BE2C (cell line): ENCODE measurements around the gene SLC22A12.

Experiments
- DNase-seq: peaks from one replicate; pipeline ENCODE4 v3.0.0-alpha.2; 2020
- H3K27me3 ChIP-seq: fragments of 250-450 bp; sonication (Bioruptor Pico); 2 replicates; pipeline ENCODE4 v1.5.1; 2020; ENCODE audit warnings: mild to moderate bottlenecking
- H3K36me3 ChIP-seq: fragments of 250-450 bp; sonication (Bioruptor Pico); 2 replicates; pipeline ENCODE4 v1.5.1; 2020; ENCODE audit warnings: mild to moderate bottlenecking
- H3K4me1 ChIP-seq: fragments of 250-450 bp; sonication (Bioruptor Pico); 2 replicates; pipeline ENCODE4 v1.5.1; 2020
- H3K4me3 ChIP-seq: 2 replicates; pipeline ENCODE4 v1.5.1; 2011; ENCODE audit warnings: low read depth, low read length
- H3K9me3 ChIP-seq: fragments of 250-450 bp; sonication (Bioruptor Pico); 2 replicates; pipeline ENCODE4 v1.5.1; 2020
- CTCF ChIP-seq: IDR thresholded peaks from 2 replicates; pipeline ENCODE4 v1.5.1; 2012; ENCODE audit warnings: mild to moderate bottlenecking, low read depth, low read length

The SLC22A12 gene

DNA sequence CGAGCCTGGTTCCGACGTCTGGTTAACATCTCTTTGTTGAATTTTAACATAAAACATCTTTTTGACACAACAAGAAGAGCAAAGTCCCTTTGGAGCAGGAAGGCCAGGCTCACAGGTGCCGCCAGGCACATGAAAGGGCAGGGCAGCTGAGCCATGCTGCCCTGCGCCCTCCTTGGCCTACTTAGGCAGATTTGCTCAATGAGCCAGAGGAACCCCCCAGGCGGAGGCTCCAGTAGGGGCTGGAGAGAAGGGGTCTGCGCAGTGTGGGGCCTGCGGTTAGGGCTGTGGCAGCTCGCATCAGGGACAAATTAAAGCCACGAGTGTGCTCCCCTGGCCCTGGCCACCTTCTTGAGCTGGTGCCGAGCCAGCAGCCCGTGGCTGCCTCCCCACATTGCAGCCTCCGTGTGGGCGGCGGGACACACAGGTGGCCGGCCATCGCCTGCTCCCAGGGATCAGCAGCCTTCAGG lies 9.9 kb upstream of the SLC22A12 start:
- no peaks in the 10 kb centered on the region for H3K27me3 ChIP-seq
- no peaks in the 10 kb centered on the region for H3K9me3 ChIP-seq
- no peaks in the 10 kb centered on the region for H3K4me1 ChIP-seq
- H3K36me3 ChIP-seq, result no peaks in the 10 kb centered on the region
- H3K4me3 ChIP-seq, result no peak overlapping the region
- DNase-seq, result no peak
- no peak for TF ChIP-seq CTCF

GRCh38 chr11:64582885-64583284 lies 8.1 kb upstream of the SLC22A12 start:
- H3K4me1 ChIP-seq, result no peaks in the 10 kb centered on the region
- no peak overlapping the region for H3K4me3 ChIP-seq
- no peak for TF ChIP-seq CTCF
- DNase-seq, result no peak
- H3K9me3 ChIP-seq, result no peaks in the 10 kb centered on the region
- H3K27me3 ChIP-seq, result no peaks in the 10 kb centered on the region
- H3K36me3 ChIP-seq, result no peaks in the 10 kb centered on the region

DNA sequence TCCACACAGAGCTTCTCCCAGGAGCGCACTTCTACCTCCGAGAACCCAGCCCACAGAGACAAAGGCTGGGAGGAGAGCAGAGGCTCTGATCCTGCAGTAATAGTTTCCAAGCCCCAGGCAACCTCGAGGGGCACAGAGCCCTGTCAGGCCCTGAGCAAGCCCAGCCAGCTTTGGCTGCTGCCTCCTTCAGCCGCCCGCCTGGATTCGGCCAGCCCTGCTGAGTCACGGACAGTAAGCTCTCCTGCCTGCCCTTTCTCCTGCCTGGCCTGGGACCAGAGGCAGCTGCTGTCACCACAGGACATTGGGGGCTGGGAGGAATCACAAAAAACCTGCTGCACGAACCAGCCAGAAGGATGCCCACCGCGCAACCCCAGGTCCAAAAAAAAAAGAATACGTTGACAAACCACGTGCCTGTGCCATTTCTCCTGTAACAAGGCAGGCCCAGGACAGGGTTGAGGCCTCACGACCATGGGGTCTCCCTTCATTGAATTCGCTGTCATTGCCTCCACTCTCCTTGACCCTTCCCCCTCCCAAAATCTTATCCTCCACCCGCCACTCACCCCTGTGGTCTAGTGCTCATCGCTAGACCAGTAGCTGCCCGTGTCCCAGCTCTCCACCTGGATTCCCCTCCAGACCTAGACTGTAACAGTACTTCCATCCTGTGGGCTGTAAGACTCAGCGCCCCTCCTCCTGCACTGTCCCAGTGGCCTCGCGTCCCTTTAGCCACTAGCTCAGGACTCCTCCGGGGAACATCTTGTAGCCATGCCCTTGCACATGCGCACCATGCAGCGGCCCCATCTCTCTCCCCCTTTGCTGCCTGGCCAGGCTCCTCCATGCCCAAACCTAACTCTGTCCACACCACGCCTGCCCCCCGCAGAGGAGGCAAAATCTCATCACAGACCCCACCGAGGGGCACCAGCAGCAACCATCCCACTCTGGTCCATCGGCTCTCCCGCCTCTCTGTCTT lies 7.4 kb upstream of the SLC22A12 start:
- no peak for DNase-seq

GRCh38 chr11:64585150-64585549 lies 5.9 kb upstream of the SLC22A12 start:
- H3K4me1 ChIP-seq, result no peaks in the 10 kb centered on the region
- H3K4me3 ChIP-seq, result no peak overlapping the region
- no peaks in the 10 kb centered on the region for H3K9me3 ChIP-seq
- H3K36me3 ChIP-seq, result no peaks in the 10 kb centered on the region
- no peak for DNase-seq
- no peak for TF ChIP-seq CTCF
- no peaks in the 10 kb centered on the region for H3K27me3 ChIP-seq

More for the DNA sequence above, 7.4 kb upstream of the SLC22A12 start:
- no peaks in the 10 kb centered on the region for H3K27me3 ChIP-seq
- no peak for TF ChIP-seq CTCF
- H3K4me3 ChIP-seq, result no peak overlapping the region
- H3K4me1 ChIP-seq, result no peaks in the 10 kb centered on the region
- H3K9me3 ChIP-seq, result no peaks in the 10 kb centered on the region
- H3K36me3 ChIP-seq, result no peaks in the 10 kb centered on the region

- Histone ChIP-seq H3K27me3 (no peaks in the 10 kb centered on the region), H3K36me3 (no peaks in the 10 kb centered on the region), H3K9me3 (no peaks in the 10 kb centered on the region), H3K4me1 (no peaks in the 10 kb centered on the region), H3K4me3 (no peak overlapping the region)
- no peak for TF ChIP-seq CTCF
- DNase-seq, result no peak
Observed at GRCh38 chr11:64586366-64586765, 4.7 kb upstream of the SLC22A12 start.

GRCh38 chr11:64588701-64589100 lies 2.3 kb upstream of the SLC22A12 start:
- Histone ChIP-seq H3K27me3 (no peaks in the 10 kb centered on the region), H3K4me3 (no peak overlapping the region), H3K9me3 (no peaks in the 10 kb centered on the region), H3K36me3 (no peaks in the 10 kb centered on the region), H3K4me1 (no peaks in the 10 kb centered on the region)
- TF ChIP-seq CTCF, result no peak
- DNase-seq, result no peak
